Measurements from ENCODE around the gene DIPK1C. TPM values are rescaled to one million over a fixed set of nuclear protein-coding genes. Genes with fewer than 3 reads are reported as not detected.

The DIPK1C gene
- total RNA-seq, 2 experiments from 2014 or later, result not detected

DNA sequence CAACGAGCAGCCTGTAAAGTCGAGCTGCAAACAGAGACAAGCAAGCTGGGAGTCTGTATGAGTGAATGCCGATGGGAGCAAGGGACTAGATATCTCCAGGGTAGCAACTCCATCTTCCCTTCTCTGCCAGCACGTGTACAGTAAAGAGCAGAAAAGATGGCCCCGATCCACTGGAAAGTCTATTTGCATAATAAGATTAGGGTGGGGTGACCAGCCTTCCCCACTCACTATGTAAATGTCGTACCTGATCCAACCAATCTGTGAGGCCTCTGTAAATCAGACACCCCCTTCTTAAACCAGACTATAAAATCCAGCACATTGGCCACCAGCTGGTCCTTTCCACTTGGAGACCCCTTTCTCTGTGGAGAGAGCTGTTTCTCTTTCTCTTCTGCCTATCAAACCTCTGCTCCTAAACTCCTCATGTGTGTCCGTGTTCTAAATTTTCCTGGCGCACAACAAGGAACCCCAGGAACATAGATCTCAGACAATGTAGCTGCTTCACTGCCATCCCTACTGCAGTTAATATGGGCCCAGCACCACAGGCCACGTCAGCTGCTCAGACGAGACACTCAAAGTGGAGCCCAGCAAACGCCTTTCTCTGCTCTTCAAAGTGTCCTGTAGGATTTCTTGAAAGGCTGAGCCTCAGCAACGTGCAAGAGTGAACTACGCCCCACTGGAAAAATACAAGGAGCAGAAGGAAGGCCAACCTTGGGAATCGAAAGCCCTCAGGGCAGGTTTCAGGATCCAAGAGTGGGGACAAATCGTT lies 26.1 kb downstream of the DIPK1C start:
- ChIA-PET CTCF (no interaction called here), POLR2A (no interaction called here)
- Mint-ChIP-seq H3K27me3 (no peaks in the 10 kb centered on the region), H3K4me3 (no peak overlapping the region), H3K36me3 (ENCODE audit: low read depth) (no peaks in the 10 kb centered on the region), H3K4me1 (ENCODE audit: low read depth) (no peaks in the 10 kb centered on the region), H3K9me3 (no peaks in the 10 kb centered on the region), H3K27ac (no peak overlapping the region)
- no peak for ATAC-seq
- intact Hi-C loops (cut with micrococcal nuclease), result no loop called here
- TF ChIP-seq, protein P1, sequence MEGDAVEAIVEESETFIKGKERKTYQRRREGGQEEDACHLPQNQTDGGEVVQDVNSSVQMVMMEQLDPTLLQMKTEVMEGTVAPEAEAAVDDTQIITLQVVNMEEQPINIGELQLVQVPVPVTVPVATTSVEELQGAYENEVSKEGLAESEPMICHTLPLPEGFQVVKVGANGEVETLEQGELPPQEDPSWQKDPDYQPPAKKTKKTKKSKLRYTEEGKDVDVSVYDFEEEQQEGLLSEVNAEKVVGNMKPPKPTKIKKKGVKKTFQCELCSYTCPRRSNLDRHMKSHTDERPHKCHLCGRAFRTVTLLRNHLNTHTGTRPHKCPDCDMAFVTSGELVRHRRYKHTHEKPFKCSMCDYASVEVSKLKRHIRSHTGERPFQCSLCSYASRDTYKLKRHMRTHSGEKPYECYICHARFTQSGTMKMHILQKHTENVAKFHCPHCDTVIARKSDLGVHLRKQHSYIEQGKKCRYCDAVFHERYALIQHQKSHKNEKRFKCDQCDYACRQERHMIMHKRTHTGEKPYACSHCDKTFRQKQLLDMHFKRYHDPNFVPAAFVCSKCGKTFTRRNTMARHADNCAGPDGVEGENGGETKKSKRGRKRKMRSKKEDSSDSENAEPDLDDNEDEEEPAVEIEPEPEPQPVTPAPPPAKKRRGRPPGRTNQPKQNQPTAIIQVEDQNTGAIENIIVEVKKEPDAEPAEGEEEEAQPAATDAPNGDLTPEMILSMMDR (IDR thresholded peaks at IDR 0.05), result no peak
- no peak for DNase-seq

DNA sequence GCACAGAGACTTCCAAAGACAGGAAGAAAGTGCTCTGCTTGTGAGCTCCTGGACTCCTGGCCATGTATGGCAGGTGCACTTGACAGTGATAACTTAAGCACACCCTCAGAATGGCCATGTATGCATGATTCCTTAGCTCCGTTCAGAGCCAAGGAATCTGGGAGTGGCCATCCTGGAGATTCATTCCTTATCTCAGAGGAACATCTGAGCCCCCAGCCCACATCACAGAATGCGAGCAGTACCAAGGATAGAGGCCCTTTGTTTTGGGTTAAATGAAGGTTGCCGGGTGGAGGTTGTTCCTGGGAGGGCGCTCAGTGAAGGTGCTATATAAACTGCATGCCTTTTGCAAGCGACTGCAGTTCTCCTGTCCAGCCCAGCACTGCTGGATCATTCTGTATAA lies 26.9 kb downstream of the DIPK1C start:
- H3K9me3 Mint-ChIP-seq, result no peaks in the 10 kb centered on the region
- TF ChIP-seq, protein P1 (IDR thresholded peaks at IDR 0.05), result no peak
- ATAC-seq, result no peak
- intact Hi-C loops (cut with micrococcal nuclease), result no loop called here
- ChIA-PET POLR2A (no interaction called here), CTCF (no interaction called here)
- no peak overlapping the region for H3K4me3 Mint-ChIP-seq
- no peaks in the 10 kb centered on the region for H3K36me3 Mint-ChIP-seq (ENCODE audit: low read depth)
- no peaks in the 10 kb centered on the region for H3K27me3 Mint-ChIP-seq
- DNase-seq, result no peak
- H3K4me1 Mint-ChIP-seq (ENCODE audit: low read depth), result no peaks in the 10 kb centered on the region
- H3K27ac Mint-ChIP-seq, result no peak overlapping the region

DNA sequence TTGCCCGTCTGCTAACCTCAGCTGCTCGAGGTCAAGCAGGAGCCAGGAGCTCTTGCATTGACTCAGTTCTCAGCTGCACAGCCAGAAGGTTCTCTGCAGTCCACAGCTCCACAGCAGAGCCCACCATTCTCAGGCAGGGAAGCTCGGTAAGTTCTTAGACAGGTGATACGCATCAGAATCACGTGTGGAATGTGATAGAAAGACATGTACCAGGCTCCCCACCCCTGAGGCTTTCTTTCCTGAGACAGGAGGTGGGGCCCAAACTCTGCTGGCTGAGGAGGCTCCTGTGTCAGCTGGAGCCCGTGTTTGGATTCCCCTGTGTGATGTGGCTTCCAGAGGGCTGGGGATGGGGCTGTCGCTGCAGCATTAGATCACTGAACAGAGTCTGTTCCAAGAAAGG lies 28.0 kb downstream of the DIPK1C start:
- ChIA-PET POLR2A (no interaction called here), CTCF (no interaction called here)
- Mint-ChIP-seq H3K4me1 (ENCODE audit: low read depth) (no peaks in the 10 kb centered on the region), H3K27me3 (no peaks in the 10 kb centered on the region), H3K27ac (no peak overlapping the region), H3K36me3 (ENCODE audit: low read depth) (no peaks in the 10 kb centered on the region), H3K4me3 (no peak overlapping the region), H3K9me3 (no peaks in the 10 kb centered on the region)
- ATAC-seq (no peak), DNase-seq (no peak)
- intact Hi-C loops (cut with micrococcal nuclease), result no loop called here
- TF ChIP-seq, protein P1 (IDR thresholded peaks at IDR 0.05), result no peak

DNA sequence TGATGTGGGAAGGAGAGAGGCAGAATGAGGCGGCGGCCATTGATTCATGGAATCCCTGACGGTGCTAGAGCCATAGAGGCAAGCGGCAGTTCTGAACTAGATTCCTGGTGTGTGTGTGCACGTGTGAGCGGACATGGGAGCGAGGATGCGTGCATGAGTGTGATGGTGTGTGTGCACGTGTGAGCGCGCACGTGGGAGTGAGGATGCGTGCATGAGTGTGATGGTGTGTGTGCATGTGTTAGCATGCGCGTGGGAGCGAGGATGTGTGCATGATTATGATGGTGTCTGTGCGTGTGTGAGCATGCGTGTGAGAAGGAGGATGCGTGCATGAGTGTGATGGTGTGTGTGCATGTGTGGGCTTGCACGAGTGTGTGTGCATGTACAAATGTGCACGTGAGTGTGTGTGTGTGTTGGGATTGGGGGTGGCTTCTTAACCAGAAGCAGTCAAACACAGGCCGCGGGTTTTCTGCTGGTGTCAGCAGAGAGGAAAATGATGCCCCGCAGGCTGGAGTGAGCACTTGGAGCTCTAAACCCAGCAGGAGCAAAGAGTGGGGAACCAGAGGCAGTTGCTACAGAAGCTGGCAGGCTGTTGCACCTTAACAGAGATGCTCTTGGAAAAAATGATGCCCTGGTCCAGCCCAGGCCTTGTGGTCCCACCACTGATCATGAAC lies 29.5 kb downstream of the DIPK1C start:
- intact Hi-C loops (cut with micrococcal nuclease), result no loop called here
- no peaks in the 10 kb centered on the region for H3K4me1 Mint-ChIP-seq (ENCODE audit: low read depth)
- H3K27me3 Mint-ChIP-seq, result no peaks in the 10 kb centered on the region
- no peak overlapping the region for H3K4me3 Mint-ChIP-seq
- DNase-seq (no peak), ATAC-seq (no peak)
- H3K27ac Mint-ChIP-seq, result no peak overlapping the region
- TF ChIP-seq, protein P1 (IDR thresholded peaks at IDR 0.05), result no peak
- no peaks in the 10 kb centered on the region for H3K9me3 Mint-ChIP-seq
- POLR2A ChIA-PET, result no interaction called here
- CTCF ChIA-PET, result no interaction called here
- no peaks in the 10 kb centered on the region for H3K36me3 Mint-ChIP-seq (ENCODE audit: low read depth)

DNA sequence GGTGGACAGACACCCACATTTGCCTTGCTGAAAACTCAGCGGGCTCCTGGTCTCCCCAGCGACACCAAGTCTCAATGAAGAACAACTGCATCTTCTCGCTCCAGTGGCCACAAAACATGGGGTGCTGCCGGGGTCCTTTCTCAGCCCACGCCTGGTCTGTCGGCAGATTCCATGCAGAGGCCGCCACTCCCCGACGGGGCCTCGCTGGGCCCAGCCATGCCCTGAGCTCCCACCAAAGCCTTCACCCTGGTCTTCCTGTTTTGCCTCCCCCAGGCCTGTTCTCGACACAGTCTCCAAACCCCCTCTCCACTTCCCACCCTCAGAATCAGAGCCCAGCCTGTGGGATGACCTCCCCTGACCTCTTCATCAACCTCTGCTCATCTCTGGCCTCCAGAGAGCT lies 31.2 kb downstream of the DIPK1C start:
- intact Hi-C loops (cut with micrococcal nuclease), result no loop called here
- Mint-ChIP-seq H3K36me3 (ENCODE audit: low read depth) (no peaks in the 10 kb centered on the region), H3K9me3 (no peaks in the 10 kb centered on the region), H3K4me1 (ENCODE audit: low read depth) (no peaks in the 10 kb centered on the region), H3K27me3 (no peaks in the 10 kb centered on the region), H3K27ac (no peak overlapping the region), H3K4me3 (no peak overlapping the region)
- no peak for DNase-seq
- ATAC-seq, result no peak
- CTCF ChIA-PET, result no interaction called here
- TF ChIP-seq, protein P1 (IDR thresholded peaks at IDR 0.05), result no peak
- POLR2A ChIA-PET, result no interaction called here

All from activated CD8-positive, alpha-beta T cell treated with anti-CD3 and anti-CD28 coated beads for 36 hours (primary cell).